ENCODE measurements around the gene SAMD14.

- TF ChIP-seq ARNTL (CRISPR knock-in tag; IDR thresholded peaks at IDR 0.05; ENCODE audit: borderline replicate concordance, low read depth) (no peak), GLIS3 (CRISPR knock-in tag; IDR thresholded peaks at IDR 0.05) (no peak), PATZ1 (CRISPR knock-in tag; IDR thresholded peaks at IDR 0.05; ENCODE audit: borderline replicate concordance) (no peak), CSRNP3 (CRISPR knock-in tag; IDR thresholded peaks at IDR 0.05) (no peak)
These were observed 32.5 kb downstream of the SAMD14 start for GRCh38 chr17:50097455-50097854.
